ENCODE data around the gene POLN.

POLN gene

GRCh38 chr4:2059726-2060602 is 182.0 kb downstream of the POLN start:
- Histone ChIP-seq H3K27ac (no peak overlapping the region), H3K4me3 (peak overlapping the region; percentile 75)
- no peak for DNase-seq (ENCODE audit: low spot score)
- no peak for TF ChIP-seq CTCF (IDR thresholded peaks at IDR 0.05)

- no peak within 1 kb of the TSS for H3K27ac ChIP-seq
- DNase-seq (ENCODE audit: low spot score): no peak
Measured at GRCh38 chr4:2059046-2059725, 182.7 kb downstream of the POLN start, which contains the start of gene NAT8L. Gene NAT8L (plus strand): TSS chr4:2059327. CDS start chr4:2059512, 185 bp downstream.

GRCh38 chr4:2058264-2059045 is 183.5 kb downstream of the POLN start:
- TF ChIP-seq CTCF (IDR thresholded peaks at IDR 0.05): no peak
- no peak for DNase-seq (ENCODE audit: low spot score)
- H3K4me3 ChIP-seq: peak overlapping the region; percentile 75
- H3K27ac ChIP-seq: no peak overlapping the region

More at GRCh38 chr4:2059046-2059725, 182.7 kb downstream of the POLN start, which contains the start of gene NAT8L:
- TF ChIP-seq CTCF (IDR thresholded peaks at IDR 0.05): no peak
- peak within 1 kb of the TSS; percentile 75 for H3K4me3 ChIP-seq

- TF ChIP-seq CTCF (IDR thresholded peaks at IDR 0.05): no peak
- DNase-seq (ENCODE audit: low spot score): no peak
- Histone ChIP-seq H3K27ac (no peak overlapping the region), H3K4me3 (no peak overlapping the region)
Measured at GRCh38 chr4:2057382-2058065, 184.4 kb downstream of the POLN start.

GRCh38 chr4:2054217-2054616 is 187.7 kb downstream of the POLN start:
- TF ChIP-seq CTCF (IDR thresholded peaks at IDR 0.05): no peak
- H3K27ac ChIP-seq: no peak overlapping the region
- no peak overlapping the region for H3K4me3 ChIP-seq
- no peak for DNase-seq (ENCODE audit: low spot score)

- Histone ChIP-seq H3K27ac (no peak overlapping the region), H3K4me3 (no peak overlapping the region)
- TF ChIP-seq CTCF (IDR thresholded peaks at IDR 0.05): no peak
- DNase-seq (ENCODE audit: low spot score): no peak
Measured at GRCh38 chr4:2051086-2051485, 190.8 kb downstream of the POLN start.
